IMR-90 (cell line): Measurements from ENCODE around the gene TASP1. TPM values are rescaled to one million over a fixed set of nuclear protein-coding genes. Genes with fewer than 3 reads are reported as not detected.

Experiments used
- ATAC-seq: fragments of 200-7000 bp; cut with Tn5 transposase; 2 replicates; pipeline ENCODE4 v1.9.1; 2020; ENCODE audit warnings: low read depth, mild to moderate bottlenecking, moderate library complexity
- BruUV-seq: library from RNA; stranded (reverse); fragments of 400-500 nt; replicated peaks from 2 replicates; lab custom pipeline; 2021; lab: Mats Ljungman, UMichigan
- CTCF ChIA-PET: fragments of 300-600 bp; formaldehyde crosslinking; extraction: SDS; loops from one replicate; lab custom pipeline; 2021; ENCODE audit warnings: antibody characterized with exemption; lab: Yijun Ruan, JAX
- POLR2A ChIA-PET: fragments of 300-600 bp; sonication (Branson Sonifier 250); formaldehyde crosslinking; loops from one replicate; lab custom pipeline; 2022; ENCODE audit warnings: antibody characterized with exemption; ENCODE audit not compliant: unreplicated experiment; lab: Charles Lee
- DNase-seq: peaks from one replicate; pipeline ENCODE4 v3.0.0; 2013
- H2AFZ ChIP-seq: replicated peaks from 2 replicates; pipeline ENCODE3; 2013; ENCODE audit warnings: low read length, mild to moderate bottlenecking; ENCODE audit not compliant: poor library complexity
- H2AK5ac ChIP-seq: 2 replicates; pipeline ENCODE4 v1.6.1; 2013; ENCODE audit warnings: low read depth, low read length, inconsistent platforms
- H2AK9ac ChIP-seq: replicated peaks from 2 replicates; pipeline ENCODE3; 2013; ENCODE audit warnings: mild to moderate bottlenecking, low read depth, low read length, moderate library complexity; ENCODE audit not compliant: poor library complexity
- H2BK120ac ChIP-seq: 2 replicates; pipeline ENCODE4 v1.6.1; 2013; ENCODE audit warnings: low read depth, low read length, inconsistent platforms
- H2BK15ac ChIP-seq: 3 replicates; pipeline ENCODE4 v1.6.1; 2013; ENCODE audit warnings: low read depth, low read length, inconsistent platforms
- H2BK20ac ChIP-seq: 2 replicates; pipeline ENCODE4 v1.6.1; 2013; ENCODE audit warnings: low read depth, mild to moderate bottlenecking, inconsistent platforms, low read length, moderate library complexity
- H2BK5ac ChIP-seq: 2 replicates; pipeline ENCODE4 v1.6.1; 2013; ENCODE audit warnings: mild to moderate bottlenecking, low read depth, low read length, inconsistent platforms; ENCODE audit not compliant: poor library complexity, severe bottlenecking
- H3K14ac ChIP-seq: replicated peaks from 2 replicates; pipeline ENCODE4 v1.6.1; 2013; ENCODE audit warnings: low read depth, low read length, inconsistent platforms
- H3K18ac ChIP-seq: 2 replicates; pipeline ENCODE4 v1.6.1; 2013; ENCODE audit warnings: low read depth, low read length, control low read depth
- H3K23ac ChIP-seq: 2 replicates; pipeline ENCODE4 v1.6.1; 2013; ENCODE audit warnings: low read depth, low read length, inconsistent platforms
- H3K27ac ChIP-seq: 2 replicates; pipeline ENCODE4 v1.5.1; 2013; ENCODE audit warnings: mild to moderate bottlenecking, control low read depth, low read length; ENCODE audit not compliant: insufficient read depth
- H3K27me3 ChIP-seq: 2 replicates; pipeline ENCODE4 v1.6.1; 2013; ENCODE audit warnings: low read length; ENCODE audit not compliant: control insufficient read depth, insufficient read depth
- H3K36me3 ChIP-seq: 2 replicates; pipeline ENCODE4 v1.6.1; 2013; ENCODE audit warnings: low read length, mixed read lengths; ENCODE audit not compliant: control insufficient read depth, insufficient read depth
- H3K4ac ChIP-seq: 2 replicates; pipeline ENCODE4 v1.6.1; 2013; ENCODE audit warnings: low read depth, low read length, inconsistent platforms
- H3K4me1 ChIP-seq: 2 replicates; pipeline ENCODE4 v1.6.1; 2013; ENCODE audit warnings: low read length, mixed read lengths; ENCODE audit not compliant: control insufficient read depth, insufficient read depth
- H3K4me2 ChIP-seq: 2 replicates; pipeline ENCODE4 v1.6.1; 2013; ENCODE audit warnings: low read depth, mild to moderate bottlenecking, control low read depth, low read length, moderate library complexity
- H3K4me3 ChIP-seq: 2 replicates; pipeline ENCODE4 v1.5.1; 2013; ENCODE audit warnings: low read depth, mild to moderate bottlenecking, control low read depth, low read length, moderate library complexity; ENCODE audit not compliant: insufficient read depth
- H3K56ac ChIP-seq: 2 replicates; pipeline ENCODE4 v1.6.1; 2013; ENCODE audit warnings: low read length, inconsistent platforms; ENCODE audit not compliant: insufficient read depth; ENCODE audit errors: extremely low read depth
- H3K79me1 ChIP-seq, 2 experiments: 2 replicates each; pipeline ENCODE4 v1.6.1; 2013; ENCODE audit warnings: low read length in 2 of 2, inconsistent platforms in 1 of 2, low read depth in 1 of 2
- H3K9ac ChIP-seq: 2 replicates; pipeline ENCODE4 v1.6.1; 2013; ENCODE audit warnings: low read depth, low read length, control low read depth
- H3K9me1 ChIP-seq: 2 replicates; pipeline ENCODE4 v1.6.1; 2013; ENCODE audit warnings: low read length, inconsistent platforms; ENCODE audit not compliant: insufficient read depth
- H3K9me3 ChIP-seq: 2 replicates; pipeline ENCODE4 v1.6.1; 2013; ENCODE audit warnings: low read length; ENCODE audit not compliant: control insufficient read depth, insufficient read depth
- H4K20me1 ChIP-seq: 2 replicates; pipeline ENCODE4 v1.6.1; 2013; ENCODE audit warnings: low read length, inconsistent platforms; ENCODE audit not compliant: insufficient read depth
- H4K5ac ChIP-seq: 2 replicates; pipeline ENCODE4 v1.6.1; 2013; ENCODE audit warnings: mild to moderate bottlenecking, low read depth, low read length, control low read depth
- H4K8ac ChIP-seq, 2 experiments: 2 replicates each; pipeline ENCODE4 v1.6.1; 2013; ENCODE audit warnings: low read depth in 2 of 2, low read length in 2 of 2, control low read depth in 1 of 2, inconsistent platforms in 1 of 2
- H4K91ac ChIP-seq: 2 replicates; pipeline ENCODE4 v1.6.1; 2013; ENCODE audit warnings: low read depth, low read length, inconsistent platforms; ENCODE audit not compliant: insufficient read depth
- ELK1 ChIP-seq: fragments of 150-350 bp; IDR thresholded peaks from 2 replicates; pipeline ENCODE4 v1.6.1; 2016; ENCODE audit warnings: low read depth, mild to moderate bottlenecking, low read length, moderate library complexity, borderline replicate concordance
- FOS ChIP-seq: fragments of 150-350 bp; IDR thresholded peaks from 2 replicates; pipeline ENCODE4 v1.6.1; 2016; ENCODE audit warnings: low read depth, low read length
- NFE2L2 ChIP-seq: fragments of 150-350 bp; IDR thresholded peaks from 2 replicates; pipeline ENCODE4 v1.6.1; 2016; ENCODE audit warnings: low read depth, mild to moderate bottlenecking, low read length
- POLR2A ChIP-seq: IDR thresholded peaks from 2 replicates; pipeline ENCODE4 v1.6.1; 2012; ENCODE audit warnings: mild to moderate bottlenecking, low read depth, low read length
- RCOR1 ChIP-seq: IDR thresholded peaks from 2 replicates; pipeline ENCODE4 v1.6.1; 2012; ENCODE audit warnings: mild to moderate bottlenecking, low read length, improper control_type of control experiment; ENCODE audit not compliant: insufficient replicate concordance
- USF2 ChIP-seq: fragments of 150-350 bp; IDR thresholded peaks from 2 replicates; pipeline ENCODE4 v1.6.1; 2017; ENCODE audit warnings: mild to moderate bottlenecking, antibody characterized with exemption, low read length, low read depth
- WGBS, 2 experiments: methylation state at CpG; one replicate each; pipeline versions ENCODE4 v1.1.5 to v1.1.7; 2013; ENCODE audit warnings: missing lambda C conversion rate in 2 of 2; ENCODE audit not compliant: insufficient read length in 1 of 2; ENCODE audit errors: extremely low coverage in 2 of 2; 5-methylcytosine and 5-hydroxymethylcytosine counted together
- dilution Hi-C: fragments of 300-500 bp; cut with HindIII; formaldehyde crosslinking; loops from one replicate; pipeline ENCODE4 v1.14.3; 2018; ENCODE audit warnings: low sequenced_read_pairs; ENCODE audit not compliant: unreplicated experiment
- in situ Hi-C: fragments of 300-500 bp; cut with MboI; formaldehyde crosslinking; loops from 3 replicates; pipeline ENCODE4 v1.14.3; 2019; ENCODE audit warnings: low sequenced_read_pairs, inconsistent platforms, mixed read lengths
- intact Hi-C: fragments of 100-400 bp; cut with micrococcal nuclease; formaldehyde crosslinking; loops from 2 replicates; pipeline ENCODE4 v1.10.0; 2022
- polyA plus RNA-seq, 3 experiments: library from polyadenylated mRNA; depleted of rRNA; stranded (reverse); fragments of >200 nt; gene quantifications; 2 replicates each; pipeline ENCODE4 v1.2.3, GENCODE V29; 2012; ENCODE audit warnings: low replicate concordance in 1 of 3
- total RNA-seq: library from RNA; depleted of rRNA; stranded (reverse); fragments of >200 nt; gene quantifications from 2 replicates; pipeline ENCODE4 v1.2.3, GENCODE V29; 2012

The TASP1 gene
- total and polyA plus RNA-seq, 2 of the 4 experiments (the other 2 are of a cell fraction): 3.9 to 7.9 TPM

- POLR2A ChIA-PET: no interaction called here
- Histone ChIP-seq H3K14ac (no peak overlapping the region), H4K20me1 (no peaks in the 10 kb centered on the region), H4K5ac (no peak overlapping the region), H3K4ac (no peak overlapping the region), H3K4me1 (peaks cover 2% of the 10 kb centered on the region; the same call in 1 of the 2 replicates), H3K18ac (no peak overlapping the region), H2AK5ac (no peak overlapping the region), H3K36me3 (no peaks in the 10 kb centered on the region), H3K23ac (no peak overlapping the region), H2BK5ac (no peak overlapping the region), H4K8ac (no peak overlapping the region), H3K4me3 (no peak overlapping the region), H2BK120ac (no peak overlapping the region), H4K91ac (no peak overlapping the region), H3K27me3 (no peaks in the 10 kb centered on the region), H3K79me1 (no peaks in the 10 kb centered on the region), H3K9me1 (no peaks in the 10 kb centered on the region), H2AFZ (no peak overlapping the region), H3K56ac (no peak overlapping the region), H2BK20ac (no peak overlapping the region), H3K4me2 (no peak overlapping the region), H3K9ac (no peak overlapping the region), H3K27ac (no peak overlapping the region), H3K9me3 (no peaks in the 10 kb centered on the region), H2BK15ac (no peak overlapping the region), H2AK9ac (no peak overlapping the region)
- no CpG with 5 or more reads among the region's 4 CpGs for WGBS, 2 experiments
- no TSS peak for BruUV-seq
- CTCF ChIA-PET: no interaction called here
- dilution Hi-C loops: no loop called here
- TF ChIP-seq USF2 (no peak), RCOR1 (no peak), FOS (no peak), POLR2A (no peak), ELK1 (no peak), NFE2L2 (no peak)
- intact Hi-C loops: no loop called here
- no peak for DNase-seq
- ATAC-seq: no peak
- in situ Hi-C loops: no loop called here
Observed at GRCh38 chr20:13423472-13424173, 215.1 kb downstream of the TASP1 start.
